Ovary (tissue), 3 donors: ENCODE measurements around the gene TUBB3.

Experiments
- EP300 ChIP-seq: sonication (generic); formaldehyde crosslinking; IDR thresholded peaks from one replicate; pipeline ENCODE4 v1.6.1; 2017; ENCODE audit warnings: antibody characterized with exemption
- TF ChIP-seq, protein P1 (sequence below), 3 donors: fragments of 450-650 bp in 2 of 3; fragments of 200-600 bp in 1 of 3; IDR thresholded peaks; one replicate each; pipeline versions ENCODE4 v1.5.1 to v1.8.0; 2016 to 2022; ENCODE audit warnings: antibody characterized with exemption in 3 of 3, mild to moderate bottlenecking in 1 of 3
- donor health status: DM: no; HTN: no; CAD: no.

DNA sequence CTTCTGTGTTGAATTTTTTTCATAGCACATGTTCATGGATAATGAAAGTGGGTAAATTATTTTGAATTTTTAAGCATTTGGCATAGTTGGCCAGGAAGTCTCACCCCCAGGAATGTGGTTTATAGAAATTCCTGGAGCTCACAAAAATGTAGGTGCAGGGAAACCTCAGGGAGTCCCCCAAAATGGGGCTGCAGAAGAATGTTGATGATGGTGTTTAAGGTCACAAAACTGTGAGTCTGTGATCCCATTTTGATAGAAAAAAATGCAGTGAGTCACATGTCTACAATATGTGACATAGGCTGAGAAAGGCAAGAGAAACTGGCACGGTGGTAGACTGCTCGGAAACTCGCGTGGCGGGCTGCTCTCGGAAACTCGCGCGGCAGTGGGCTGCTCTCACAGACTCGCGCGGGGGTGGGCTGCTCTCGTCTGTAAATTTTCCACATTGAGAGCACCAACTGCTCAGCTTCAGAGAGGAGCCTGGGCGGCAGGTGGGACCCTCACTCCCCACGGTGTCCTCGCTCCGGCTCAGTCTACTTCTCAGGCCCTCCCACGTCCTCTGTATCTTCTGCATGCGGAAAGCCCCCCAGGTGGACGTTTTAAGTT is 23.2 kb upstream of the TUBB3 start:
- TF ChIP-seq, protein P1, sequence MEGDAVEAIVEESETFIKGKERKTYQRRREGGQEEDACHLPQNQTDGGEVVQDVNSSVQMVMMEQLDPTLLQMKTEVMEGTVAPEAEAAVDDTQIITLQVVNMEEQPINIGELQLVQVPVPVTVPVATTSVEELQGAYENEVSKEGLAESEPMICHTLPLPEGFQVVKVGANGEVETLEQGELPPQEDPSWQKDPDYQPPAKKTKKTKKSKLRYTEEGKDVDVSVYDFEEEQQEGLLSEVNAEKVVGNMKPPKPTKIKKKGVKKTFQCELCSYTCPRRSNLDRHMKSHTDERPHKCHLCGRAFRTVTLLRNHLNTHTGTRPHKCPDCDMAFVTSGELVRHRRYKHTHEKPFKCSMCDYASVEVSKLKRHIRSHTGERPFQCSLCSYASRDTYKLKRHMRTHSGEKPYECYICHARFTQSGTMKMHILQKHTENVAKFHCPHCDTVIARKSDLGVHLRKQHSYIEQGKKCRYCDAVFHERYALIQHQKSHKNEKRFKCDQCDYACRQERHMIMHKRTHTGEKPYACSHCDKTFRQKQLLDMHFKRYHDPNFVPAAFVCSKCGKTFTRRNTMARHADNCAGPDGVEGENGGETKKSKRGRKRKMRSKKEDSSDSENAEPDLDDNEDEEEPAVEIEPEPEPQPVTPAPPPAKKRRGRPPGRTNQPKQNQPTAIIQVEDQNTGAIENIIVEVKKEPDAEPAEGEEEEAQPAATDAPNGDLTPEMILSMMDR (IDR thresholded peaks at IDR 0.05): no peak
- no peak for TF ChIP-seq EP300
